HT-29 (cell line): ENCODE data around the gene ITIH2. TPM values are rescaled to one million over a fixed set of nuclear protein-coding genes. Genes with fewer than 3 reads are reported as not detected.
"Not testable (repeated sequence)": the region's sequence is repeated elsewhere in the genome, so short reads cannot be mapped to it uniquely, and the experiment has no call there.

Experiments used
- DNase-seq: peaks from one replicate; pipeline ENCODE4 v3.0.0-alpha.2; 2015; ENCODE audit warnings: low spot score
- total RNA-seq: library from RNA; depleted of rRNA; stranded (reverse); fragments of >200 nt; shearing (Covaris generic); gene quantifications from 2 replicates; pipeline ENCODE4 v1.2.3, GENCODE V29; 2014

Gene ITIH2
- total RNA-seq, 1 experiment from 2014 or later: not detected

DNA sequence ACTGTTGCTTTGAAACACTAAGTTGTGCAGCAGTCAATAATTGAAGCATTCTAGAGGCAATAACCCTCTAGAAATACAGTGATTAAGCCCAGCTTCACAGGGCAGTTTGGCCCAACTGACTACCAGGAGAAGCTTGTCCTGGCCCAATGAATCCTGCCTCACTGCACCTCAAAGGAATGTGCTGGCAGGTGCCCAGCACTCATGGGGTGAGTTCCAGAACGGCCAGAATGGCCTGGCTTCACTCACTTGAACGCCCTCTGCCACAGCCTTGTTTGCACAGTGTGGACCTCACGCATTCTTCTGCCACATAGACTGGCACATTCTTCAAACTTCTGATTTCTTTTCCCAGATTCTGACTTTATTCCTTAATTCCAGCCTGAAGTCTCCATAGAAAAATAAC is 6.6 kb upstream of the ITIH2 start:
- no peak for DNase-seq

DNA sequence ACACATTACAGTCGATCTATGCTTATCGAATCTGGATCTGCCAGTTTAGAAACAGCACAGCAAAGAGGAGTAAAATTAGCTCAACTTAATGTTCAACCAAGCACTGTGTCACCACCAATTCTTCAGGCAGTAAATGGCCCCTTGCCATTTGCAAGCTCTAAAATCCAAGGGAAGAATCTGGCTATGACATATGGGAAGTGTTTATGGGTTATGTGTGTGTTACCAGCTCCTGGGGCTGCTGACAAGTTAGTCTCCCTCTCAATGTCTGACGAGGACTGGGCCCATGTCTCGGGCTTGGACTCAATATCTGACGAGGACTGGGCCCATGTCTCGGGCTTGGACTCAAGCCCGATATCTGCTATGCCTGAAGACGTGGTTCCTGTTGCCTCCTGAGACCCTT is 5.7 kb upstream of the ITIH2 start:
- no peak for DNase-seq

DNA sequence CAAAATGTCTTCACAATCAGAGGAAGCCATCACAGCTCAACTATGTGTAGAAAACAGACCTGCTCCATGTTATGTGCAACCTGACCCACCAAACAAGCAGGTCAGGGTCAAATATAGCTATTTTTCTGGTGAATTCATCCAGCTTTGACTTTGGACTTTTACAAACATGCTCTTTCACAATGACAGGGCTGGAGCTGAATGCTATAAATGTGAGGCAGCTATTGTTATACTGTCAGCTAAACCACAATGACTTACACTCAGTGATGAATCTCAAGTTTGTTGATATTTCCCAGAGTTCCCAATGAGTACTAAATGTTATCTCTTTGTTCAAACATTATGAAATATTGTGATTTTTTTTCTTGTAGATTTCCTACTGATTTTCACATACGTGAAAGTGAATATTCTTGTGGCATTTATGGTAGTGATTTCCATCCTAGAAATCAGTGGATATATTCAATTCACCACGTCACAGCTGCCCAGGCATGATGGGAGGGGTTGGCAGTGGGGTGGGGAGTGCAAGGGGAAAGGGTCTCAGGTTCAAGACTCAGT is 2.5 kb upstream of the ITIH2 start:
- DNase-seq: no peak

DNA sequence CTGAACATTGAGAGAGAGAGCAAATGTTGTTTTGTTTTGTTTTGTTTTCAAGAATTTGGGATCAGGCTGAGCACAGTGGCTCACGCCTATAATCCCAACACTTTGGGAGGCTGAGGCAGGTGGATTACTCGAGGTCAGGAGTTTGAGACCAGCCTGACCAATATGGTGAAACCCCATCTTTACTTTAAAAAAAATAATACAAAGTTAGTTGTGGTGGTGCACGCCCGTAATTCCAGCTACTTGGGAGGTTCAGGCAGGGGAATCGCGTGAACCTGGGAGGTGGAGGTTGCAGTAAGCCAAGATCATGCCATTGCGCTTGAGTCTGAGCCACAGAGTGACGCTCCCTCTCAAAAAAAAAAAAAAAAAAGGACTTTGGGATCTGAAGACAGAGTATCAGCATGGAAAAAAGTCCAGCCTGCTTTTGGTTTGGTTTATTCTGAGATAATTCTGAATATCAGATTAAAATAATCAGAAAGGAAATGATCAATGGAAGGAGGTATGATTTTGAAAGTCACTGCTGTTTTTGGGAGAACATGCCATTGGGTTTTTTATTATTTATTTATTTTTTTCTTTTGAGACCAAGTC is 1.9 kb upstream of the ITIH2 start:
- no peak for DNase-seq

DNA sequence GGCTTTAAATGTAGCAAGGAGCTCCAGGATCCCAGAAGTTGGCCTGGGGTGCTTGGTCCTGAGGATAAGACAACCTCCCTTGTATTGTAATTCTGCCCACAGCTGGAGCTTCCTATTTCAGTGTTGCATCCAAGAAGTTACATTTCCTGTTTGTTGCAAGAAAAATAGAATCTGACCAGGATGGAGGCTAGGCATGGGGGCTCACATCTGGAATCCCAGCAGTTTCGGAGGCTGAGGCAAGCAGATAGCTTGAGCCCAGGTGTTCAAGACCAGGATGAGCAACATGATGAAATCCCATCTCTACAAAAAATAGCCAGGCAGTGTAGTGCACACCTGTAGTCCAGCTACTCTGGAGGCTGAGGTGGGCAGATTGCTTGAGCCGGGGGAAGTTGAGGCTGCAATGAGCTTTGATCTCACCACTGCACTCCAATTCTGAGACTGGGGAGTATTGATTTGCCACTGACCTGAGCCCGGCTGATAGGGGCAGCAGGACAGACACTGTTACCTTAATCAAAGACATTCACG is 766 bp upstream of the ITIH2 start:
- no peak for DNase-seq

DNA sequence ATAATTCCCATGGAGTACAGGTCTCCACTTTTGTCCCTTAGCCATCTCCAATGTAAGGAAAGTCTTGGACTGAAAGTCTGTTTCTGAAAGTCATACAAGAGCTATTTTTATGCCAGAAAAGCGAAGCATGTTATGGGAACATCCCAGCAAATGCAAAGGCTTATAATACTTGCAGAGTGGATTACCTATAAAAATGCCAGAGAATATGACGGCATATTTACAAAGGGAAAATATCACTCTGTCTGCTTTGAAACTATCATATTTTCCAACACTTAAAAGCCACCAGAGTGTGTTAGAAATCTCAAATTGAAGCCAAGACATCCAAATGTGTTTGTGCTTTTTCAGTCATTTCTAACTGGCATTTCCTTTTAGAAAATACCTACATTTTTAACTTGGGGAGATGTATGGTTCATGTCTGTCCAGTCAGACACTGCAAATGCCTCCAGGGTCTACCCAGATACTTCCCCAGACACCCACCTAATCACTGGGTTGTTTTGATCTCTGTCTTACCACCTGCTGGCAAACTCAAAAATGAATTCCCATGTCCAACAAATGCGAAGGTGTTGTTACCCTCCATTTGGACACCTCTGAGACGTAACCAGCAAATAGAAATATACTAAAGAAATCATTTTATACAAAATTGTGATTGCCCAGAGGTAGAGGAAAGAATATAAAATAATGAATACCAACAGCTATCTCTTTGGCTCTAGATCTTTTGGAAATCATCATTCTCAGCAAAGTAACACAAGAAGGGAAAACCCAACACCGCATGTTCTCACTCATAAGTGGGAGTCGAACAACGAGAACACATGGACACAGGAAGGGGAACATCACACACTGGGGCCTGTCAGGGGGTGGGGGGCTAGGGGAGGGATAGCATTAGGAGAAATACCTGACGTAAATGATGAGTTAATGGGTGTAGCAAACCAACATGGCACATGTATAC is 1.2 kb downstream of the ITIH2 start:
- no peak for DNase-seq

DNA sequence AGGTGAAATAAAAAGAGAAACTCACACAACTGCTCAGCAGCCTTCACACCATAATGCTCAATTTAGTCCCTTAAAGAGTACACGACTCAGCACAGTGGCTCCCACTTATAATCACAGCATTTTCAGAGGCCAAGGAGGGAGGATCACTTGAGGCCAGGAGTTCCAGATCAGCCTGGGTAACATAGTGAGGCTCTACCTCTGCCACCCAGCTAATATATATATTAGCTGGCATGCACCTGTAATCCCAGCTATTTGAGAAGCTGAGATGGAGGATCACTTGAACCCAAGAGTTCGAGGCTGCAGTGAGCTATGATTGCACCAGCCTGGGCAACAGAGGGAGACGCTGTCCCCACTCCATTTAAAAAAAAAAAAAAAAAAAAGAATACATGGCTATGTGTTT is 2.2 kb downstream of the ITIH2 start:
- DNase-seq: no peak

DNA sequence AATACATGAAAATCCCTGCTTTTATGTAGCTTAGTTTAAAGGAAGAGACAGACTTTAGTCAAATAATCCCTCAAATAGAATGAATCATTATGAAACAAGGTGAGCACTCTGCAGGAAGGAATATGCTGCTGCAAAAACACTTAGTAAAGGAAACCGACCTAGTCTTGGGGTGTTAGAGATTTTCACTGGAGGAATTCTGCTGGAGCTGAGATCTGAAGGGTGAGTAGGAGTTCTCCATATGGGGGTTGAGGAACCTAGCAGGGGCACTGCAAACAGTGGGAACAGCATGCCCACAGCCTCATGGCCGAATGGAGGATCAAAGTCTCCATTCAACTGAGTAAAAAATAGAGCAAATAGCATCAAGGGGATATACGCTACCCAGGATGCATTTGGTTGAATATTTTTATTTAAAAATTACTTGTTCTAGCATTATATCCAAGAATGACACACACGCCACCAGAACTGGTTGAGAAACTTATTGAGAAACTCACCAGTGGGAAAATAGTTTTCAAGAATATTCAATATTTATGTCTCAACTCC is 3.5 kb downstream of the ITIH2 start:
- no peak for DNase-seq

DNA sequence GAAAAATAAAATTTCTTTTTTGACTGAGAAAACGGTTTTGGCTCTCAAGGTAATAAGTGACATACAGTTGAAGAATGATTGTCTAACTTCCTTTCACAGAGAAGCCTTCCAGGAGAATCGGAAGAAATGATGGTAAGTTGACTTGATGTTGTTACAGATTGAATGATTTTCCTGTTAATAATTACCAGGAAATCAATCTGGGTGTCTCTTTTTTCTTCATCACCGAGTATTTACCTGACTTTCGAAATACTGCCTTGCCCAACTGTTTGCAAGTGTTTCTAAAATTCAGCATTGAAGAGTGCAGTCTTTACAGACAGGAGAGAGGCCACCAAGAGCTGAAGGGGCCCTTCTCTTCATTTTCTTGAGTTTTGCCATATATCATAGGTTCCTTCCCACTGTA is 4.0 kb downstream of the ITIH2 start:
- DNase-seq: no peak

DNA sequence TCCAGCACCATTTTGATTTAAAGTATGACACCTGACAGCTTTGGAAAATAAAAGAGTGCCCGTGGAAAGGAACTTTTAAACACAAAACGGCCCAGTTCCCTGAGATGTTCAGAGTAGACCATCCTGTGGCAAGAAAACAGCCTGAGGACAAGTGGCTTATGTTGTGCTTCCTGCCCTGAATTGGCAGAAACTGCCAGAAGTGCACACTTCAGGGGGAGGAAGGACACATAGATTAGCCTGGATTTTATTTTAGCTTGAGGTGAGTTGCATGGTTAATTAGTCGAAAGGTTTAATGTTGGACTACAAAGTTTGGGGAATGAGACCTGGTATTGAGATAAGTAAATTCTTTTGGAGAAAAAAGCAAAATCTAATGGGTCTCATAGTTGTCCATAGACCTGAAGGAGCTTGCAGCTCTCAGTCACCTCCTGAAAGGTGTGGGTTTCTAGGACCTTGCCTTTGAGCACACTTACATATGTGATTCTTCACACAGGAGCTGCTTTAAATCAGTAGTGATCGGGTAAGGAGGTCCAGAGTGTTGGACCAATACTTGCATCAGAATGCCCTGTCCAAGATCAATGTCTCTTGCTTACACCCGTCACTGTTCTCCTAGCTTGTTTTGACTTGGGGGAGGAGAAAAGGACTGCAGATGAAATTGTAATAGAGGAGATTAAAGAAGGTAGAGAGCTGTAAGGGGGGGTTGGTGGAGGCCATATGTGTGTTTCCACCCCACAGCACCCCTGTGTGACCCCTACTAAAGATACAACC is 4.9 kb downstream of the ITIH2 start:
- DNase-seq: no peak

DNA sequence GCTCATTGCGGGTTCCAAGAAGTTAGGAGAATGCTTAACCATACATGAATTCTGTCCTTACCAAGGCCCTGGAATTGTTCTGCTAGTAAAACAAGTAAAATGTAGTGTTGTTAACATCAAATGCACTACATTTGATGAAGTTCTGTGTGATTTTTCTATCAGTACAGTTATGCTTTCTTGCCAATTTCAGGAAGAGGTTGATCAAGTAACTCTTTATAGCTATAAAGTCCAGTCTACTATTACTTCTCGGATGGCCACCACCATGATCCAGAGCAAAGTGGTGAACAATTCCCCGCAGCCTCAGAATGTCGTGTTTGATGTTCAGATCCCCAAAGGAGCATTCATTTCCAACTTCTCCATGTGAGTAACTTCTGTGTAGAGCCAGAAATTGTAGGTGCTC is 5.7 kb downstream of the ITIH2 start:
- no peak for DNase-seq

DNA sequence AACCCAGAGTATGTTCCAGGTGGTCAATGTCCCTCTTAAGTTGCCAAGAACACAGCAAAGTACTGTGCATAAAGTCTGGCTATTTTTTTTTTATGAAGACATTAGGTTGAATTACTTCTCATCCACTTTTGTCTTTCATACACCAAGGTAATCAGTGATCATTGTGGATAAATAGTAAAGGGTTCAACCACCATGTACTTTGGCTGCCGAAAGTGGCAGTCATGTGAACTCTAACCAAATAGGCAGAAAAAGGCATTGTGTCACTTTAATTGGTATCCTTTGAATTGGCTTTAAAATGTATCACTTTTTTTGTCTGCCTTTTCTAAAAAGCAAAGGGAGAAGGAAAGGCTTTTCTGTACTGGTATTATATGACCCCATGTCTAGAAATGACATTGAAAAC is 7.3 kb downstream of the ITIH2 start:
- DNase-seq: no peak

DNA sequence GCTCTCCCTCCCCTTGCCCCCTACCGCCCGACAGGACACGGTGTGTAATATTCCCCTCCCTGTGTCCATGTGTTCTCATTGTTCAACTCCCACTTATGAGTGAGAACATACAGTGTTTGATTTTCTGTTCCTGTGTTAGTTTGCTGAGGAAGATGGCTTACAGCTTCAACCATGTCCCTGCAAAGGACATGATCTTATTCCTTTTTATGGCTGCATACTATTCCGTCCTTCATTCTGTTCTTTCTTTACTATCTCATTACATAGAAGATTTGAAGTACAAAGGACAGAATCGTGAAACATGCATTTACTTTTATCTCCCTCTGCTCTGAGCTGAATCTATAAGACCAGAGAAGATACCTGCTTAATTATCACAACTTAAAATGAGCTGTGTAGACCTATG is 8.0 kb downstream of the ITIH2 start:
- DNase-seq: not testable (repeated sequence)

DNA sequence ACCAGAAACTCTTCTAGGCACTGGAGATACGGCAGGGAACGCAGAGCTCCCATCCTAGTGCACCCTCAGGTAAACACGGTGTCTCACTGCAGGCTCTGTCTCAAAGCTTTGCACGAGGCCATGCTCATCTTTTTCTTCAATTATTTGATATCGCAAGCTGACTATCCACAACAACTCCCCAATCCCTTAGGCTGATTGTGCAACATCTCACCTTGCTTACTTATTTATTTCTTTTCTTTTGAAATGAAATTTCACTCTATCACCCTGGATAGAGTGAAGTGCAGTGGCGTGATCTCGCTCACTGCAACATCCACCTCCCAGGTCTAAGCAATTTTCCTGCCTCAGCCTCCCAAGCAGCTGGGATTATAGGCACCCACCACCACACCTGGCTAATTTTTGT is 12.4 kb downstream of the ITIH2 start:
- DNase-seq: no peak

DNA sequence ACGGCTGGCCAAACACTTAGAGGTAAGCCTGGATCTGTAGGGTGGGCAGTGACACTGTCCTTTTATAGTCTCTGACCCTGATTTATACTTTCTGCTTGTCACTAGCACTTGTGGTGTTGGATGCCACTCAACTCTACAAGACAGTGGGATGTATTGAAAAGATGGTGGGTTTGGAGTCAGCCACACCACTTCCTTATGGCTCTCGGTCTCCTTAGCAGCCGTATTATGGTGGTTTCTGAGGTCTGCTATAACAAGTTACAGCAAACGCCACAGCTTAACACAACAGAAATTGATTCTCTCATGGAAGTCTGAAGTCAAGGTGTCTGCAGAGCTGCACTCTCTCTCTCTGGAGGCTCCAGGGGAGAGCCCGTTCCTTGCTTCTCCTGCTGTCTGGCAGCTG is 14.7 kb downstream of the ITIH2 start:
- no peak for DNase-seq

DNA sequence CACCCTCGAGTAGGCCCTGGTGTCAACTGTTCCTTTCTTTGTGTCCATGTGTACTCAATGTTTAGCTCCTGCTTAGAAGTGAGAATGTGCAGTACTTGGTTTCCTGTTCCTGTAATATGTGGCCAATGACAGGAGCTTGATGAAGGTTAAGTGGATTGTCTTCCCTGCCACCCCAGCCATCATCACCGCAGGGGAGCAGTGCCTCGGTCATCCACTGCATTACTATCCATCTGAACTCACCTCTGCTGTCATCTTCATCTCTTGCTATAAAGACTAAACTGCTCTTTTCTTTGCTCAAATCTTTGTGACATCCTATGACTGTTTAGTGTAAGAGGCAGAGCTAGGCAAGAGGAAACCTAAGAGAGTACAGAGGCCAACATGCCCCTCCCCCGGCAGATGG is 15.6 kb downstream of the ITIH2 start:
- DNase-seq: no peak

DNA sequence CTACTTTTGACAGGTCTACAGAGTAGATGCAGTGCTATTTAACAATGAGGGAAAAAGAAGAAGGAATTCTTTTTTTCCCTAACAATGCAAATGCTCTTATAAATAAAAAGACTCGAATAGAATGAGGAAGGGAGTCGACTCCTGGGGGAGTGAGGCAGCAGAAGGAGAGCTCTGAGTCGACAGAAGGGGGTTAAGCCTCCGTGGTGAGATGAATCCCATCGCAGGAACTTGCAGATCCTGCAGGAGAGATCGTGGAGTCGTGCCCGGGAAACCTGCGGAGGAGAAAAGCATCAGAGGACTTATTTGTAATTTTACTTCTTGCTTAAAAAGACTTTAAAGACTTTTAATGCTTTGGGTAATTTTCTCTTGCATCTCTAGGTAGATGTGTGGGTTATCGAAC is 17.4 kb downstream of the ITIH2 start:
- no peak for DNase-seq

DNA sequence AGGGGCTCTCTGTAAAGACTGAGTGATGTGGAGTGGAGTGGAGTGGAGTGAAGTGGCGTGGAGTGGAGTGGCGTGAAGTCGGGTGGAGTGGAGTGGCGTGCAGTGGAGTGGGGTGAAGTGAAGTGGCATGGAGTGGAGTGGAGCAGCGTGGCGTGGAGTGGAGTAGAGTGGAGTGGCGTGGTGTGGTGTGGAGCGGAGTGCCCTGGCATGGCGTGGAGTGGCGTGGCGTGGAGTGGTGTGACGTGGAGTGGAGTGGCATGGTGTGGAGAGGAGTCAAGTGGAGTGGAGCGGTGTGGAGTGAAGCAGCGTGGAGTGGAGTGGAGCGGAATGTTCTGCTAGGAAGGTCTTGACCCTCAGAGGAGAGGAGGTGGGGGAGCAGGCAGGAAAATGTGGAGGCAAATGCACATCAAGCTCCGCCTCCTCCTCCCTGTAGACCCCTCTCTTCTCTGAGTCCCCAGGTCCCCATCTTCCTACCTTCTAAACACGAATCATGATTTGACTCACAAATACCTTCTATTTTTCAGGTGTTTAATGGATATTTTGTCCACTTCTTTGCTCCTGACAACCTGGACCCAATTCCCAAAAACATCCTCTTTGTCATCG is 19.9 kb downstream of the ITIH2 start:
- no peak for DNase-seq

DNA sequence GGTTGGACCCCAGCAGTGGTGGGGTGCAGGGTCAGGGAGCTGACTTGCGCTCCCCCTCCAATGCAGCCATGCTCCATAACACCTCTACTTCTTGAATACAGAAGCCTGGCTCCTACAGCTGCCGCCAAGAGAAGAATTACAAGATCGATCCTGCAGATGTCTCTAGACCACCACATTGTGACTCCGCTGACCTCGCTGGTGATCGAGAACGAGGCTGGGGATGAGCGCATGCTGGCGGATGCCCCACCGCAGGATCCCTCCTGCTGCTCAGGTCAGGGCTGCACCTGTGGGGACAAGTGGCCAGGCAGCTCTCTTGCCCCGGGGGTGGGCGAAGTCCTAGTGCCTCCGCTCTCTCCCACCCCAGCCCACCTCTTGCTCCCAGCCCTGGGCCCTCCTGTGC is 31.7 kb downstream of the ITIH2 start:
- no peak for DNase-seq

DNA sequence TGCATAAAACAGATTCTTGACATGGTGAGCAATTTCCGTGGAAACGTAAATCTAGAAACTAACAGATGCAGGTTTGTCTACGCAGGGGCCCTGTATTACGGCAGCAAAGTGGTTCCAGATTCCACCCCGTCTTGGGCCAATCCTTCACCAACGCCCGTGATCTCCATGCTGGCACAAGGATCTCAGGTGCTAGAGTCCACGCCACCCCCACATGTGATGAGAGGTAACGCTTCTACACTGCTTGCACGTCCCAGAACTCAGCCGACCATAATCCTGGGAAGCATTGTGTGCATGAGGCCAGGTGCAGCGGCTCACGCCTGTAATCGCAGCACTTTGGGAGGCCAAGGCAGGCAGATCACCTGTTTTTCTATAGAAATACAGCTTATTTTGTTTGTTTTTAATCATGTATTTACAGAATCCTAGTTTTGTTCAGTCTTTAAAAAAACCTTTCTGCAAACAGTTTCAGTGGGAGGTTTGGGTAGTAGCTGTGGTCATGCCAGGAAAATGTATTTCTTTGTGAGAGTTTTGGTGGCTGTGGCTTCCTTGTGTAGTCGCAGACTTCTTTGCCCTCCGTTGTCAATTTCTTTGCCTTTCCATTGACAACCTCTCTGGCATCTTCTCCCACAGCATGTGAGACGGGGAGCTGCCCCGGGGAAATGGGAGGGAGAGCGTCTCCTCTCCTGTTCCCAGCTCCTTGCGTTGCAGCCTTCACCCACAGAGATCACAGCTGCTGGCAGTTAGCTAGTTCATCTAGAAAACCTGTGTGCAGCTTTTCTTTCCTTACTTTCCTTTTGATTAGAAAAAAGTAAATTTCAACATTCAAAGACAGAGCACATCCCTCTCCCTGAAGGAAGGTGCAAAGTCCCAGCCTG is 35.7 kb downstream of the ITIH2 start:
- no peak for DNase-seq
